Suprapubic skin (tissue), 4 donors: ENCODE measurements around the gene MSANTD4. TPM values are rescaled to one million over a fixed set of nuclear protein-coding genes. Genes with fewer than 3 reads are reported as not detected.

Source experiments
- DNase-seq, 2 donors: peaks; one replicate each; pipeline ENCODE4 v3.0.0-alpha.2; 2019; ENCODE audit warnings: low spot score in 2 of 2
- H3K27ac ChIP-seq: fragments of 200-600 bp; sonication (generic); one replicate; pipeline ENCODE4 v1.5.1; 2019
- H3K27me3 ChIP-seq: fragments of 200-600 bp; sonication (generic); one replicate; pipeline ENCODE4 v1.5.1; 2019
- H3K36me3 ChIP-seq: fragments of 200-600 bp; sonication (generic); one replicate; pipeline ENCODE4 v1.5.1; 2019
- H3K4me1 ChIP-seq: fragments of 200-600 bp; sonication (generic); one replicate; pipeline ENCODE4 v1.5.1; 2019
- H3K4me3 ChIP-seq: fragments of 200-600 bp; sonication (generic); one replicate; pipeline ENCODE4 v1.5.1; 2019; ENCODE audit warnings: mild to moderate bottlenecking
- H3K9me3 ChIP-seq: fragments of 200-600 bp; sonication (generic); one replicate; pipeline ENCODE4 v1.5.1; 2019
- EP300 ChIP-seq: sonication (generic); formaldehyde crosslinking; IDR thresholded peaks from one replicate; pipeline ENCODE4 v1.6.1; 2017; ENCODE audit warnings: antibody characterized with exemption
- POLR2A ChIP-seq, 2 donors: fragments of 450-650 bp; IDR thresholded peaks; one replicate each; pipeline ENCODE4 v1.6.1; 2017; ENCODE audit warnings: antibody characterized with exemption in 2 of 2, mild to moderate bottlenecking in 2 of 2, moderate library complexity in 2 of 2
- POLR2AphosphoS5 ChIP-seq, 3 donors: sonication (generic); formaldehyde crosslinking; IDR thresholded peaks; one replicate each; pipeline ENCODE4 v1.6.1; 2017; ENCODE audit warnings: antibody characterized with exemption in 3 of 3
- WGBS: methylation state at CpG from one replicate; pipeline ENCODE4 v1.1.5; 2018; 5-methylcytosine and 5-hydroxymethylcytosine counted together
- total RNA-seq, 4 donors: library from RNA; depleted of rRNA; stranded (reverse); fragments of >200 nt; gene quantifications; one replicate each; pipeline ENCODE4 v1.1.0, GENCODE V29; 2016
- TF ChIP-seq, protein P1 (sequence below), 2 donors: fragments of 200-600 bp in 1 of 2; fragments of 450-650 bp in 1 of 2; sonication (generic) in 1 of 2; IDR thresholded peaks; one replicate each; pipeline ENCODE4 v1.5.1; 2016 to 2019; ENCODE audit warnings: antibody characterized with exemption in 2 of 2, mild to moderate bottlenecking in 1 of 2, moderate library complexity in 1 of 2

MSANTD4 gene
- 10 to 100 TPM in 2 of 4 donors, 1 to 10 TPM in 2; 5.2 to 28.3 (median 9.8) TPM for total RNA-seq

DNA sequence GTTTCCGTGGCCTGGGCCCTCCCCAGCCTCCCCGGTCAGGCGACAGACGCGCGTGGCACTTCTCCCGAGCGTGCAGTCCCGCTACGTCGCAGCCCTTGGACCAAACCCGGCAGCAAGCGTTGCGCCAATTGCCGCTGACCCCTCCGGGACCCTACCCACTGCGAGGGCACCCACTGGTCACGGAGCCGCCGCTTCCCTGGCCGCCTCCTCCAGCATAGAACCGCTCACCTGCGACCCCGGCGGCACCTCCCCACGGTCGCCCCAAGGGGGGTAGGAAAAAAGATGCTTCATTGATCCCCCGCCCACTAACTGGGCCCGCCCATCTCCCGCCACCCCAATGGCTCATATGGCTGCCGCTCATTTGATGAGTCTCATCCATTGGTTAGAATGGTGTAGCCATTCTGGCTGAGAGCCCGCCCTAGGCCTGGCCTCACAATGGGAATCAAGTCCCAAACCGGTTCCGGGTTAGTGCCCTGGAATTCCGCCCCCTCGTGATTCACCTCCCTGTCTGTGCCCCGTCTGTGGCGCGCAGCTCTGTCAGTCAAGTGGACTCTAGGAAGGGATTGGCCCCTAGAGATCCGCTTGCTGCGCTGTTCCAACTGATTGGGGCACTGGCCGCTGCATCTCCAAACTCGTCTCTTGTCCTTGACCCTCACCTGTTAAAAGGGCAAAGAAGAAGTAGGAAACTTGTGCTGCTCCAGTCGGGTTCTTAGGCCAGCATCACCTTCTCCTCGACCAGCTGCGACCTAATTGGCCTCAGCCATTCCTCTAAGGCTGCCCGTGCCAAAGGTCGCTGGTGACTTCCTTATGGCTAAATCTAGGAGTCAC lies at the start of gene MSANTD4:
TSS of gene MSANTD4 (minus strand) at position 274 of the 828 bp plus-strand sequence. CDS start 11,323 bp downstream, outside the sequence.
- H3K9me3 ChIP-seq = no peaks in the 10 kb centered on the region
- H3K27me3 ChIP-seq = peaks cover 11% of the 10 kb centered on the region
- H3K4me3 ChIP-seq = peak within 1 kb of the TSS; percentile 96
- no peaks in the 10 kb centered on the region for H3K36me3 ChIP-seq
- peak within 1 kb of the TSS; percentile 81 for H3K27ac ChIP-seq
- peaks cover 22% of the 10 kb centered on the region for H3K4me1 ChIP-seq
- TF ChIP-seq POLR2AphosphoS5 (IDR thresholded peaks at IDR 0.05) (peak in 1 of 3 donors; percentile 23), EP300 (no peak), POLR2A (IDR thresholded peaks at IDR 0.05) (peak in 1 of 2 donors; percentile 22)
- DNase-seq = peak; percentile 99 to 100
- WGBS = 1% methylated on average over 44 of the region's 48 CpGs

DNA sequence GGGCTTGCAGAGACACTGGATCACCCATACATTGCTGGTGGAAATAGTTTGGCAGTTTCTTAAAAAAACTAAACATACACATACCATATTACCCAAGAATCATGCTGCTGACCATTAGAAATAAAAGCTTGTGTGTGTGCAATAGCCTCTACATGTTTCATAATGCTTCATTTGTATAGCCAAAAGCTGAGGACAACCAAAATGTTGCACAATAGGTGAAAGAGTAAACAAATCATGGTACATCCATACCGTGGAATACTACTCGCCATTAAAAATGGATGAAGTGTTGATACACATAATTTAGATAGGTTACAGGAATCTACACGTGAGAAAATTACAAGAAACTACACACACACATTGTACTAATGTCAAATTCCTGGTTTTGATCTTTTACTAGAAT lies 48.6 kb upstream of the MSANTD4 start:
- Histone ChIP-seq H3K36me3 (no peaks in the 10 kb centered on the region), H3K27ac (no peak overlapping the region), H3K4me1 (peaks cover 3% of the 10 kb centered on the region), H3K9me3 (no peaks in the 10 kb centered on the region), H3K4me3 (no peak overlapping the region), H3K27me3 (no peaks in the 10 kb centered on the region)
- TF ChIP-seq POLR2AphosphoS5 (IDR thresholded peaks at IDR 0.05) (no peak), POLR2A (IDR thresholded peaks at IDR 0.05) (no peak), EP300 (no peak)
- TF ChIP-seq, protein P1, sequence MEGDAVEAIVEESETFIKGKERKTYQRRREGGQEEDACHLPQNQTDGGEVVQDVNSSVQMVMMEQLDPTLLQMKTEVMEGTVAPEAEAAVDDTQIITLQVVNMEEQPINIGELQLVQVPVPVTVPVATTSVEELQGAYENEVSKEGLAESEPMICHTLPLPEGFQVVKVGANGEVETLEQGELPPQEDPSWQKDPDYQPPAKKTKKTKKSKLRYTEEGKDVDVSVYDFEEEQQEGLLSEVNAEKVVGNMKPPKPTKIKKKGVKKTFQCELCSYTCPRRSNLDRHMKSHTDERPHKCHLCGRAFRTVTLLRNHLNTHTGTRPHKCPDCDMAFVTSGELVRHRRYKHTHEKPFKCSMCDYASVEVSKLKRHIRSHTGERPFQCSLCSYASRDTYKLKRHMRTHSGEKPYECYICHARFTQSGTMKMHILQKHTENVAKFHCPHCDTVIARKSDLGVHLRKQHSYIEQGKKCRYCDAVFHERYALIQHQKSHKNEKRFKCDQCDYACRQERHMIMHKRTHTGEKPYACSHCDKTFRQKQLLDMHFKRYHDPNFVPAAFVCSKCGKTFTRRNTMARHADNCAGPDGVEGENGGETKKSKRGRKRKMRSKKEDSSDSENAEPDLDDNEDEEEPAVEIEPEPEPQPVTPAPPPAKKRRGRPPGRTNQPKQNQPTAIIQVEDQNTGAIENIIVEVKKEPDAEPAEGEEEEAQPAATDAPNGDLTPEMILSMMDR (IDR thresholded peaks at IDR 0.05) = no peak
- 87% methylated on average over 3 of the region's 3 CpGs for WGBS
- no peak for DNase-seq

DNA sequence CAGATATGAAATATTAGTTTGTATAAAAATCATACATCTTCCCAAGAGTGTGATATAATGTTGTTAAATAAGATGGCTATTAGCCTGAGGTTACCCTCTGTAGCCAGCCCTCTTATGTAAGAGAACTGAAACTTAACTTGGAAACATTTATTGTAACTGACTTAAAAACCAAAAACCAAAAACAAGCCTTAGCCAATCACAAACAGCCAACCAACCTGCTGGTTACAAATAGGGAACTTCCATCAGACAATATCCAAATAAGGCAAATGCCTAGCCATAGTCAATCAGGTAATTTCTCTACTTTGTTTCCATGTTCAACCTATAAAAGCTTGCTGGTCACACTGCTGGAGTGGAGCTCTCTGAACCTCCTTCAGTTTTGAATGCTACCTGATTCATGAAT lies 41.0 kb upstream of the MSANTD4 start:
- H3K9me3 ChIP-seq = no peaks in the 10 kb centered on the region
- H3K4me3 ChIP-seq = no peak overlapping the region
- no peak overlapping the region for H3K27ac ChIP-seq
- no peaks in the 10 kb centered on the region for H3K27me3 ChIP-seq
- DNase-seq = no peak
- TF ChIP-seq EP300 (no peak), POLR2A (IDR thresholded peaks at IDR 0.05) (no peak), POLR2AphosphoS5 (IDR thresholded peaks at IDR 0.05) (no peak)
- TF ChIP-seq, protein P1 (IDR thresholded peaks at IDR 0.05) = no peak
- H3K4me1 ChIP-seq = no peaks in the 10 kb centered on the region
- H3K36me3 ChIP-seq = no peaks in the 10 kb centered on the region

DNA sequence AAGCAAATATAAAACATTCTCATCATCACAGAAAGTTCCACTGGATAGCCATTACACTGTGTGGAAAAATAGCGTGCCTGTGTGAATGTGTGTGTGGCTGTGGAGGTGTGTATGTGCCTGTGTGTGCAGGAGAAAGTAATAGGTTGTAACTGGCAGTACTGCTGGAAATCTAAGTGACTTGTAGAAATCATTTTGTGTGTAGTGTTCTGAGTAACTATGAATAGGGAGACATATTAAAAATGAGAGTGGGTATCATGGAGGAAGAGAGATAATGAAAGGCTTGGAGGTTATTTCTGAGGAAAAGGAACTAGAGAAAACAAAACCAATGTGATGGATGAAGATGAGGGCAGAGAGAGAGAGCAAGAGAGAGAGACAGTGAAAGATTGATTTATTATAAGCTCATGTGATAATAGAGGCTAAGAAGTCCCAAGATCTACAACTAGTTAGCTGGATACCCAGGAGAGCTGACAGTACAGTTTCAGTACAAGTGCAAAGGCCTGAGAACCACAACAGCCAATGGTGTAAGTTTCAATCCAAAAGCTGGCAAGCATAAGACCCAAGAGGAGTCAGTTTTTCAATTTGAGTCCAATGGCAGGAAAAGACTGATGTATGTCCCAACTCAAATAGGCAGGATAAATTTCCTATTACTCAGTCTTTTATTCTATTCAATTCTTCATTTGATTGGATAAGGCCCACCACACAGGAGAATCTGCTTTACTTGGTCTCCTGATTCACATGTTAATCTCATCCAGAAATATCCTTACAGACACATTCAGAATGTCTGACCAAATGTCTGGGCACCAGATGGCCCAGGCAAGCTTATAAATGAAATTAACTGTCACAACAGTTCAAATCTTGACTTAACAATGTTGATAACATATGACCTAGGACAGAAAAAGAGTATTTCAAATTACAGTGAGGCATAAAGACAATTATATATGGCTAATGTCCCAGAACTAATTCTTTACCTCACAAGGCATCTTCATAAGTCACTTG lies 40.2 kb upstream of the MSANTD4 start:
- no peaks in the 10 kb centered on the region for H3K36me3 ChIP-seq
- no peak overlapping the region for H3K4me3 ChIP-seq
- TF ChIP-seq POLR2AphosphoS5 (IDR thresholded peaks at IDR 0.05) (no peak), EP300 (no peak), POLR2A (IDR thresholded peaks at IDR 0.05) (no peak)
- TF ChIP-seq, protein P1 (IDR thresholded peaks at IDR 0.05) = no peak
- H3K9me3 ChIP-seq = no peaks in the 10 kb centered on the region
- WGBS = 92% methylated on average over 1 of the region's 1 CpG
- no peak for DNase-seq
- H3K27ac ChIP-seq = no peak overlapping the region
- H3K27me3 ChIP-seq = no peaks in the 10 kb centered on the region
- no peaks in the 10 kb centered on the region for H3K4me1 ChIP-seq

DNA sequence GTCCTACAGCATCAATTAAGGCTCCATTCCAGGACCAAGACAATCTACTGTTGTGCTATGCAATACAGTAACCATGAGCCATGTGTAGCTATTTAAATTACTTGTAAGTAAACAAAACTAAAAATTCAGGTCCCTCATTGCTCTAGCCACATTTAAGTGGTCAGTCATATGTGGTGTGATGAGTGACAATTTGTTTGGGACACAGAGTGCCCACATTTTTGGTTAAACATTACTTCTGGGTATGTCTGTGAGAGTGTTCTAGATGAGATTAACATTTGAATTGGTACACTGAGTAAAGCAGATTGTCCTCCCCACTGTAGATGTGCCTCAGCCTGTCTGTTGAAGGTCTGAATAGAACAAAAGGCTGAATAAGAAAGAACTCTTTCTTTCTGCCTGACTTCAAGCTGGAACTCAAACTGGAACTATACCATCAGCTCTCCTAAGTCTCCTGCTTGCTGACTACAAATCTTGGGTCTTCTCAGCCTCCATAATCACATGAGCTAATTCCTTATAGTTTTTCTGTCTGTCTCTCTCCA lies 39.3 kb upstream of the MSANTD4 start:
- Histone ChIP-seq H3K27ac (no peak overlapping the region), H3K4me3 (no peak overlapping the region), H3K36me3 (peaks cover 5% of the 10 kb centered on the region), H3K9me3 (no peaks in the 10 kb centered on the region), H3K4me1 (no peaks in the 10 kb centered on the region), H3K27me3 (no peaks in the 10 kb centered on the region)
- DNase-seq = no peak
- no peak for TF ChIP-seq EP300
- no peak for TF ChIP-seq POLR2A (IDR thresholded peaks at IDR 0.05)
- no peak for TF ChIP-seq POLR2AphosphoS5 (IDR thresholded peaks at IDR 0.05)
- TF ChIP-seq, protein P1 (IDR thresholded peaks at IDR 0.05) = no peak
